Nephron progenitor cell (in vitro differentiated cells): ENCODE data around the gene YBX1.
A peak's percentile ranks its signal among the peaks of the same experiment; 100 is the strongest.
"Not testable (repeated sequence)": the region's sequence is repeated elsewhere in the genome, so short reads cannot be mapped to it uniquely, and the experiment has no call there.

ENCODE experiments used
- DNase-seq: peaks from one replicate; pipeline ENCODE4 v3.0.0; 2021
- H3K27ac Mint-ChIP-seq: 2 replicates; pipeline ENCODE4 v1.8.0; 2021; ENCODE audit warnings: mild to moderate bottlenecking, moderate library complexity, mixed read lengths
- H3K27me3 Mint-ChIP-seq: 2 replicates; pipeline ENCODE4 v1.8.0; 2021; ENCODE audit warnings: mild to moderate bottlenecking, low read depth, mixed read lengths; ENCODE audit not compliant: poor library complexity
- H3K36me3 Mint-ChIP-seq: 2 replicates; pipeline ENCODE4 v1.8.0; 2021; ENCODE audit warnings: low read depth, mixed read lengths
- H3K4me1 Mint-ChIP-seq: 2 replicates; pipeline ENCODE4 v1.8.0; 2021; ENCODE audit warnings: mixed read lengths
- H3K4me3 Mint-ChIP-seq: 2 replicates; pipeline ENCODE4 v1.8.0; 2021; ENCODE audit warnings: mild to moderate bottlenecking, moderate library complexity, mixed read lengths
- H3K9me3 Mint-ChIP-seq: 2 replicates; pipeline ENCODE4 v1.8.0; 2021; ENCODE audit warnings: mild to moderate bottlenecking, moderate library complexity, mixed read lengths
- CTCF ChIP-seq: fragments of 200-600 bp; sonication (generic); IDR thresholded peaks from 2 replicates; pipeline ENCODE4 v1.5.0; 2021; ENCODE audit warnings: antibody characterized with exemption

The YBX1 gene

DNA sequence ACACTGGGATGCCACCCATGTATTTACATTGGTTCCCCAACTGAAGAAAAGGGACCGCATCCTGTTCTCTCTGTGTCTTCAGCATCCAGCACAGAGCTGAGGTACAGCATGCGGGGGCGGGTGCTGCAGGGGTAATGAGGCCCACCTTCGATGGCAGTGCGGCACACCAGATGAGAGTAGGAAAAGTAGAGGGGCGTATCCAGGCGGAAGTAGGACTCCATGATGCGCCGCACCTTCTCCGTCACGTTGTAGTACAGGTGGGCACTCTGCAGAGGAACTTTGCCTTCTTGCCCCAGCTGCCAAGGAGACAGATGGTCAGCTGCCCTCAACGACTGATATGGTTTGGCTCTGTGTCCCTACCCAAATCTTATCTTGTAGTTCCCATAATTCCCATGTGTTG lies 67.8 kb downstream of the YBX1 start:
- no peaks in the 10 kb centered on the region for H3K27me3 Mint-ChIP-seq
- no peak overlapping the region for H3K4me3 Mint-ChIP-seq

GRCh38 chr1:42751511-42752070 lies 69.4 kb downstream of the YBX1 start:
- not testable (repeated sequence) for DNase-seq, H3K4me3 Mint-ChIP-seq, H3K4me1 Mint-ChIP-seq, H3K27me3 Mint-ChIP-seq
- peak overlapping the region; percentile 80 for H3K27ac Mint-ChIP-seq
- H3K9me3 Mint-ChIP-seq: peaks cover 24% of the 10 kb centered on the region
- peaks cover 75% of the 10 kb centered on the region for H3K36me3 Mint-ChIP-seq

More for the DNA sequence above, 67.8 kb downstream of the YBX1 start:
- no peak for TF ChIP-seq CTCF
- no peak for DNase-seq
- Mint-ChIP-seq H3K9me3 (peaks cover 24% of the 10 kb centered on the region), H3K4me1 (no peaks in the 10 kb centered on the region), H3K36me3 (peaks cover 70% of the 10 kb centered on the region), H3K27ac (peak overlapping the region; percentile 50)

- peaks cover 24% of the 10 kb centered on the region for H3K9me3 Mint-ChIP-seq
- DNase-seq: no peak
- no peak overlapping the region for H3K4me3 Mint-ChIP-seq
- no peak overlapping the region for H3K27ac Mint-ChIP-seq
- no peaks in the 10 kb centered on the region for H3K27me3 Mint-ChIP-seq
- peaks cover 4% of the 10 kb centered on the region for H3K4me1 Mint-ChIP-seq
- no peak for TF ChIP-seq CTCF
- peaks cover 82% of the 10 kb centered on the region for H3K36me3 Mint-ChIP-seq
Observed at GRCh38 chr1:42752284-42752683, 70.1 kb downstream of the YBX1 start.

DNA sequence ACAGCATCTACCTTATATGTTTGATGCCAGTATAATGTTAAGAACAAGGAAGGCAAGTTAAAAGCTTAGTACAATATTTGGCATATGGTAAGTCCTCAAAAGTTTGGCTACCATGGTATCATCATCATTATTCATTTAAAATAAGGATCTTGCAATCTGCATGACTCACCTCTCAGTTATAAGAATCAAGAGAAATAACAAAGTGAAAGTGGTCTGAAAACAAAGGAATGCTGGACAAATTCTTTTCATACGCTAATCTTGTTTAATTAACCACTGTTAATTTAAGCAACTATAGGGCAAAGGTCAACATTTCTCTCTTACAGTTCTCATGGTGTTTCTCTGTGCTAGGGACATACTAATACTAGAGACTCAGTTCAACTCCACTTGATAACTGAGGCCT lies 70.9 kb downstream of the YBX1 start:
- no peak for TF ChIP-seq CTCF
- Mint-ChIP-seq H3K27ac (no peak overlapping the region), H3K4me1 (peaks cover 10% of the 10 kb centered on the region), H3K9me3 (peaks cover 24% of the 10 kb centered on the region), H3K4me3 (no peak overlapping the region), H3K36me3 (peaks cover 87% of the 10 kb centered on the region), H3K27me3 (no peaks in the 10 kb centered on the region)
- DNase-seq: no peak
